Erythroblast (primary cell): ENCODE measurements around the gene CYP27C1.

ENCODE experiments used
- GATA1 ChIP-seq: IDR thresholded peaks from 2 replicates; pipeline ENCODE4 v1.6.1; 2011; ENCODE audit warnings: low read depth, mild to moderate bottlenecking, control low read depth, low read length, moderate library complexity
- POLR2A ChIP-seq: IDR thresholded peaks from 2 replicates; pipeline ENCODE4 v1.6.1; 2011; ENCODE audit warnings: mild to moderate bottlenecking, low read length

GRCh38 chr2:127172306-127172705 is 47.8 kb downstream of the CYP27C1 start:
- TF ChIP-seq POLR2A = no peak
- TF ChIP-seq GATA1 = no peak
